HEK293T (cell line): Measurements from ENCODE around the gene AXIN1.

Source experiments
- BHLHE40 ChIP-seq: fragments of 450-650 bp; IDR thresholded peaks from 2 replicates; pipeline ENCODE4 v1.6.1; 2016; ENCODE audit warnings: mild to moderate bottlenecking, moderate library complexity, borderline replicate concordance
- CTBP1 ChIP-seq: fragments of 450-650 bp; IDR thresholded peaks from 2 replicates; pipeline ENCODE4 v1.6.1; 2016; ENCODE audit warnings: borderline replicate concordance
- ELF4 ChIP-seq: fragments of 450-650 bp; IDR thresholded peaks from 2 replicates; pipeline ENCODE4 v1.6.1; 2017; ENCODE audit warnings: antibody characterized with exemption
- FOXA1 ChIP-seq: fragments of 450-650 bp; IDR thresholded peaks from 2 replicates; pipeline ENCODE4 v1.6.1; 2016; ENCODE audit warnings: mild to moderate bottlenecking
- FOXK2 ChIP-seq: fragments of 450-650 bp; IDR thresholded peaks from 2 replicates; pipeline ENCODE4 v1.6.1; 2016; ENCODE audit warnings: mild to moderate bottlenecking
- FOXM1 ChIP-seq: fragments of 450-650 bp; IDR thresholded peaks from 2 replicates; pipeline ENCODE4 v1.6.1; 2017; ENCODE audit warnings: mild to moderate bottlenecking, borderline replicate concordance
- NFRKB ChIP-seq: fragments of 450-650 bp; IDR thresholded peaks from 2 replicates; pipeline ENCODE4 v1.6.1; 2016; ENCODE audit warnings: mild to moderate bottlenecking, moderate library complexity
- SUZ12 ChIP-seq: fragments of 450-650 bp; IDR thresholded peaks from 2 replicates; pipeline ENCODE4 v1.6.1; 2016; ENCODE audit warnings: mild to moderate bottlenecking

- TF ChIP-seq CTBP1 (no peak), NFRKB (no peak), BHLHE40 (no peak), FOXM1 (no peak), ELF4 (no peak), FOXA1 (no peak), SUZ12 (no peak), FOXK2 (no peak)
These were observed 2.5 kb upstream of the AXIN1 start for GRCh38 chr16:354971-355461.
